ENCODE measurements around the gene FFAR3. TPM values are rescaled to one million over a fixed set of nuclear protein-coding genes. Genes with fewer than 3 reads are reported as not detected.

Gene FFAR3
- total and polyA plus RNA-seq, 2 of the 8 experiments (the other 6 are each of a cell fraction or from before 2014, with no cell fraction given): not detected

DNA sequence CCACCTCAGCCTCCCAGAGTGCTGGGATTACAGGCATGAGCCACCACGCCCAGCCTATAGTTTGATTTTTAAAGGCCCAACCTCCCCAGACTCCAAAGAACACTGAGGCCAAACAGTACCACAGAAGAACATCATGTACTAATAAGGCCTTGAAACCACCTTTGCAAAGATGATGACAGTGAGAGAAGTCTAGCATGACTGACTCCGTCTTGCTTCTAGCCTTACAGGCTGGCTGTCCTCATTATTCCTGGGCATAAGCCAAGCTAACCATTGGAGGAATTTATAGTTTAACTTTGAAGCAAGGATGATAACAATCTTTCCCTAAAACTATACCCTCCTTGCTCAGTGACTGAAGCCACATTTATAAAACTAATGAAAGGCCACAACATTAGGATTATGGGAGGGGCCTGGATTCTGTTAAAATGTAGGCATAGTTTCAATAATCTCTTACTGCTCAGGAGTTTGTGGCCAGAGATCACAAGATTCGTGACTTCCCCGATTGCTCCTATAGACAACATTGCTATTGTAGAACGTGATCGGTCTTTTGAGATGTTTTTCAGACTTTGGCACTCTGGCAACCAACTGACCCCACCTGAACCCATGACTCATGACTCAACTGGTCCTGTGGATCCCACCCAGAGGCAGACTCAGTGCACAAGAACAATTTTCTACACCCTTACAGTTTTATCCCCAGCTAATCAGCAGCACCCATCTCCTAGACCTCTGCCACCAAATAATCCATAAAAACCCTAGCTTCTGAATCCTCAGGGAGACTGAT is 30.2 kb downstream of the FFAR3 start:
- H3K9ac ChIP-seq (replicated peaks in 1 of 4; ENCODE audit: extremely low read depth in 1 of 4, low read depth in 3 of 4, low read length in 3 of 4): no peak overlapping the region
- H3K4me3 ChIP-seq (ENCODE audit: extremely low read depth in 1 of 4, insufficient read depth in 2 of 4, low read depth in 3 of 4, low read length in 4 of 4): no peak overlapping the region
- 89% methylated on average over 6 of the region's 6 CpGs; no CpG with 5 or more reads in 1 of the 2 experiments for WGBS, 2 experiments (ENCODE audit: extremely low coverage in 1 of 2, insufficient coverage in 1 of 2, insufficient read length in 1 of 2, insufficient replicate concordance in 2 of 2, low coverage in 1 of 2, low lambda C conversion rate in 2 of 2, missing lambda C conversion rate in 1 of 2)
- H2BK12ac ChIP-seq (ENCODE audit: low read depth, low read length): no peak overlapping the region
- H3K9me3 ChIP-seq (ENCODE audit: insufficient read depth in 2 of 2, low read depth in 1 of 2, low read length in 1 of 2): peaks cover 29 to 38% of the 10 kb centered on the region in 2 experiments
- H3K4ac ChIP-seq (replicated peaks; ENCODE audit: insufficient read length, low read depth, low read length): no peak overlapping the region
- TF ChIP-seq POU5F1 (IDR thresholded peaks at IDR 0.05; ENCODE audit: low read depth, low read length) (no peak), EGR1 (IDR thresholded peaks at IDR 0.05; ENCODE audit: borderline replicate concordance, low read depth, low read length) (no peak)
- TF ChIP-seq, protein P1, sequence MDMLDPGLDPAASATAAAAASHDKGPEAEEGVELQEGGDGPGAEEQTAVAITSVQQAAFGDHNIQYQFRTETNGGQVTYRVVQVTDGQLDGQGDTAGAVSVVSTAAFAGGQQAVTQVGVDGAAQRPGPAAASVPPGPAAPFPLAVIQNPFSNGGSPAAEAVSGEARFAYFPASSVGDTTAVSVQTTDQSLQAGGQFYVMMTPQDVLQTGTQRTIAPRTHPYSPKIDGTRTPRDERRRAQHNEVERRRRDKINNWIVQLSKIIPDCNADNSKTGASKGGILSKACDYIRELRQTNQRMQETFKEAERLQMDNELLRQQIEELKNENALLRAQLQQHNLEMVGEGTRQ (IDR thresholded peaks at IDR 0.05; ENCODE audit: low read length): no peak
- no peaks in the 10 kb centered on the region for H3K79me1 ChIP-seq (ENCODE audit: low read depth, low read length)
- H2AFZ ChIP-seq (ENCODE audit: low read length): no peak overlapping the region
- no peak overlapping the region for H3K23ac ChIP-seq (ENCODE audit: insufficient read length)
- H3K4me1 ChIP-seq (replicated peaks in 1 of 4; ENCODE audit: control insufficient read depth in 3 of 4, insufficient read depth in 4 of 4, low read length in 3 of 4): no peaks in the 10 kb centered on the region
- CTCF ChIA-PET (ENCODE audit: partially characterized antibody): interaction anchor here (0.8 to 1.9 kb wide), 2 partner anchors 36 to 80 kb away, joined by 3 to 6 read pairs; no protein-coding TSS in a partner anchor
- H2BK120ac ChIP-seq (replicated peaks; ENCODE audit: low read depth, low read length): no peak overlapping the region
- DNase-seq (ENCODE audit: low read depth in 1 of 2, low spot score in 2 of 2): no peak
- no peak overlapping the region for H4K8ac ChIP-seq (ENCODE audit: extremely low read depth, insufficient read depth, low read length)
- no peak overlapping the region for H2BK5ac ChIP-seq (ENCODE audit: low read depth, low read length)
- no peak overlapping the region for H3K18ac ChIP-seq (ENCODE audit: extremely low read depth, low read length)
- no peak overlapping the region for H3K27ac ChIP-seq (ENCODE audit: low read depth, low read length)
- peaks cover 7% of the 10 kb centered on the region; the same call in 1 of the 2 replicates for H3K23me2 ChIP-seq (ENCODE audit: low read depth, low read length)
- no peak overlapping the region for H4K91ac ChIP-seq (replicated peaks; ENCODE audit: insufficient read length, low read length)
- H3K14ac ChIP-seq (ENCODE audit: insufficient read length): no peak overlapping the region
- no peak for FAIRE-seq
- H3K79me2 ChIP-seq (ENCODE audit: control insufficient read depth in 1 of 2, insufficient read depth in 2 of 2, low read length in 2 of 2): no peaks in the 10 kb centered on the region
- no peak overlapping the region for H2BK15ac ChIP-seq (ENCODE audit: low read length)
- H3K27me3 ChIP-seq (replicated peaks in 1 of 4; ENCODE audit: control insufficient read depth in 3 of 4, extremely low read depth in 1 of 4, insufficient read depth in 3 of 4, low read length in 3 of 4): 0 out of 7 replicates have a peak, but pooled peaks cover 0 to 2% (median 0%) of the 10 kb centered on the region in 4 experiments
- H2AK5ac ChIP-seq (ENCODE audit: low read depth, low read length): no peak overlapping the region
- H4K5ac ChIP-seq (ENCODE audit: insufficient read length, low read depth, low read length): no peak overlapping the region
- H2BK20ac ChIP-seq (ENCODE audit: low read length): no peak overlapping the region
- POLR2A ChIA-PET (ENCODE audit: partially characterized antibody): no interaction called here
- no peak overlapping the region for H3K56ac ChIP-seq (replicated peaks; ENCODE audit: insufficient read length, low read depth, low read length)
- H4K20me1 ChIP-seq (replicated peaks in 1 of 2; ENCODE audit: control insufficient read depth in 1 of 2, insufficient read depth in 2 of 2, low read length in 2 of 2): no peaks in the 10 kb centered on the region
- no peak overlapping the region for H3K4me2 ChIP-seq (ENCODE audit: insufficient read depth in 1 of 2, low read depth in 2 of 2, low read length in 2 of 2)
- no peaks in the 10 kb centered on the region for H3K36me3 ChIP-seq (ENCODE audit: control insufficient read depth in 2 of 4, insufficient read depth in 4 of 4, low read length in 3 of 4)

All from H1 (cell line).